Left colon (tissue), 2 donors: ENCODE results near the gene ENO4. TPM values are rescaled to one million over a fixed set of nuclear protein-coding genes. Genes with fewer than 3 reads are reported as not detected.

ENCODE experiments used
- ATAC-seq: fragments of 200-7000 bp; cut with Tn5 transposase; one replicate; pipeline ENCODE4 v1.9.1; 2020; ENCODE audit warnings: mild to moderate bottlenecking, moderate library complexity
- DNase-seq, 2 donors: peaks; one replicate each; pipeline ENCODE4 v3.0.0-alpha.2; 2020
- intact Hi-C, 2 donors: fragments of 100-400 bp; cut with DNase I in 1 of 2; cut with micrococcal nuclease in 1 of 2; formaldehyde crosslinking; loops; one replicate each; pipeline versions ENCODE4 v1.11.2 to v1.14.0; 2022; cut with DNase I, micrococcal nuclease
- total RNA-seq, 2 donors: library from RNA; stranded (reverse); fragmentation: NEBNext Ultra II Directional; extraction: Animal tissue kit (Norgen Biotek cat#: 25700); gene quantifications; one replicate each; pipeline ENCODE4 v1.2.1, GENCODE V29; 2021
- donor health status: DM: no; HTN: no; CAD: no.
- donor health status: DM: yes; HTN: yes; CAD: no.

The ENO4 gene
- total RNA-seq, 2 donors from 2014 or later = 0.37 TPM; not detected in 1

DNA sequence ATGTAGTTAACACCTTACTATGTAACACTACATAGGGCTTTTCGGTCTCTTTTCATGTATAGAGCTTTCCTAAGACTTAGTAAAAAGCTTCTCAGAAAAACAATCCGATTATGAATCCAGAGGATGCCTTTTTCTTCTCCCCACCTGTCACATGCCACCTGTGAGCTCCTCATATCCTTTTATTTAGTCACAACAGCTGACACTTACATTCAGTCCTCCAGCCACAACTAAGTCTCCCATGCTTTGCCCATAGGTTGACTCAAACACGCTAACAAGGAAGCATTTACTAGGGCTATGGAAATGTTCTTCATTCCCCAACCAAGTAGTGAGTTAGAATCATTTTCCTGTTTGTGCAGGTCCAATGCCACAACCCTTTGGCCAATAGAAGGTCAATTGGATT is 7.9 kb downstream of the ENO4 start:
- intact Hi-C loops = no loop called here
- DNase-seq (no peak), ATAC-seq (no peak)

DNA sequence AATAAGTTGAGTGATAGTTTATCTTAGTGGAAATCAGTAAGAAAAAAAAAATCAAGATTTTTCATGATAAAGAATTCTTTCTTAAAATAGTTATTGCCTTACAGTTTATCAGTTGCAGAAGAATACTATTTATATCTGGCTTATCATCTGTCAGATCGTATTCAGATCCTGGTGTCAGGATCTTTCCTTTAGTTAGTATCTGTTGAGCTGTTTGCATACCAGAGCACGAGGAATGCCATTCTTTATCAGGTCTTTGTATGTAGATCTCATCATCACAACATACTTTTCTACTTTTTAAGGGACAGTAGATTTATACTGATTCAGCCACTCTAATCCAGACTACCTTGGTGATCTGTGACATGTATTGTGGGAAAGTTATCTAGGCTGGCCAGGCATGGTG is 12.5 kb downstream of the ENO4 start:
- no peak for ATAC-seq
- no peak for DNase-seq
- intact Hi-C loops = no loop called here

DNA sequence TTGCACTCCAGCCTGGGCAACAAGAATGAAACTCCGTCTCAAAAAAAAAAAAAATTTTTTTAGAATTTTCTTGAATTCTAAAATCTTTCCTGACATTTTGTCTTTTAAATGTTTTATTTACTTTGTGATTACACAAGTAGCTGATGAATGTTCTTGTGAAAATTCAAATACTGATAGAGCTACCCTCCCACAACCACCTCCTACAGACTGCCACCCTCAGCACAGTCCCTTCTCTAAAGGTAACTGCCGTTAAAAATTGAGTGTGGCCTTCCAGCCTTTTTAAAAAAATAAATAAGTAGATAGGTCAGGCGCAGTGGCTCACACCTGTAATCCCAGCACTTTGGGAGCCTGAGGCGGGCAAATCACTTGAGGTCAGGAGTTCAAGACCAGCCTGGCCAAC is 15.1 kb downstream of the ENO4 start:
- DNase-seq (no peak), ATAC-seq (no peak)
- intact Hi-C loops = no loop called here

DNA sequence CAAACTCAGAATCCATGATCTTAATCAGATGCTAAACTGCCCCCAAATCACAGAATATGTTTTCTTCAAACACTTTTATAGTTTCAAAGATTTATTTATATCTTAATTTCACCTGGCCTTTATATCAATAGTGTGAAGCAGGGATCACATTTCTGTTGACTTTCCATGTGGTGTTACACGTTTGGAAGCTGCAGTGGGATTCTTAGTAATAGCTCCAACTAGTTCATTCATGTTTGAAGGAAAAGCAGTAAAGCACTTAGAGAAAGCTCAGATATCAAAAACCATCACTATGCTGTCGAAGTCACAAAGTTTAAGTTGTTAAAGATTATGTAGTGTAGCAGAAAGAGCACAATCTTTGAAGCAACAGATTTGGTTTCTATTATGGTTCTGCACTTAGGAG is 16.8 kb downstream of the ENO4 start:
- intact Hi-C loops = no loop called here
- DNase-seq (no peak), ATAC-seq (no peak)

DNA sequence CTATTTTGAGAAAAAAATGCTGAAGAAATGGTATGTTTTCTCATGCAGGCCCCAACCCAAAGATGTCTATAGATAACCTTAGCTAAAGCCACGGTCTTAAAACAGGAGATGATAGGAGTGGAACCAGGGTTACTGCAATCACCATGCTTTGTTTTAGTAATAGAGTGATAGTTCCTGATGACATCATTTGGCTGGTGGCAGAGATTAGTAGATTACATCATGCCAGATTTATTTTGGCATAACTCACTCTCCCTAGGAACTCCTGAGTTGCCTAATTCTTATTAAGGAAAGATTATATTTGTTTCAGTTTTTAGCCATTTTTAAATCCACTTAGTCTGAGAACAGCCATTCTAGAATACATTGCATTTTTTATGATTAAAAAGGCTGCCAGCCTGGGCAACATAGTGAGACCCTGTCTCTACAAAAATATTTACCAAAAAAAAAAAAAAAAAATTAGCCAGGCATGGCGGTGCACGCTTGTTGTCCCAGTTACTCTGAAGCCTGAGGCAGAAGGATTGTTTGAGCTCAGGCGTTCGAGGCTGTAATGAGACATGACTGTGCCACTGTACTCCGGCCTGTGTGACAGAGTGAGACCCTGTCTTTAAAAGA is 17.8 kb downstream of the ENO4 start:
- ATAC-seq = no peak
- intact Hi-C loops = no loop called here
- DNase-seq = no peak

DNA sequence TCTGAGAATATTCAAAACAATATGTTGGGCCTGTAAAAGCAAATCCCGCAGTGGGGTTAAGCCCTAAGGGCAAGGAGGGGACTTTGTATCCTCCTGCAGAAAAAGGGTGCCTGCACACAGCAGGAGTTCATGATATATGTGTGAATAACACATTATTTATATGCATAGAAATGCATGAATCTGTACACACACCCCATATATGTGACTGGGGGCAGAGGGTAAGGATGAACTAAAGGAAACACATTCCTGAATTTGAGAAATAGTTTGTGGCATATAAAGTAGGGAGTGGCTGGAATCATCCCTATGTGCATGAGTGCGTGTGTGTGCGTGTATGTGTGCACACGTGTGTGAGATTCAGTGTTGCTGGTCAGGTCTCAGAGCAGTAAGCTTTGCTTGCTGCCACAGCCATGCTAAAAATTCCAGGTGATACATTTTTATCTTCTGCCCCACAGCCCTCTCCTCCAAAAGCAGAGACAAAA is 18.9 kb downstream of the ENO4 start:
- DNase-seq = no peak
- intact Hi-C loops = no loop called here
- no peak for ATAC-seq

DNA sequence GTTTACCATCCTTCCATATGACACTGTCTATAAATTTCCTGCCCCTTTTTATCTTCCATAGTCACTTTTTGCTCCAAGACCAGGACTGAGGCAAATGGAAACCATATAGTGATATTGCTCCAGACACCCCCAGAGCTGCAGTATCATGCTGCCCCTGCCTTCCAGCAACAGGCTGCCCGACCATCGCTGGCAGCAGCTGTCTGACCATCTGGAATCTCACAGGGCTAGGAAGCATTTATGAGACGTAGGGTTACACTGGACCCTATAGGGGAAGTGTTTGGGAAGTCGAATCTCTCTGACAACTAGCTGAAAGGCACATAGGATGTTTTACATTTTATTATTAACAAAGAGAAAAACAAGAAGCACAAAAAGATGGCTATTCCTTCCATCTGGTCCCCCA is 19.4 kb downstream of the ENO4 start:
- ATAC-seq (no peak), DNase-seq (no peak)
- intact Hi-C loops = no loop called here

DNA sequence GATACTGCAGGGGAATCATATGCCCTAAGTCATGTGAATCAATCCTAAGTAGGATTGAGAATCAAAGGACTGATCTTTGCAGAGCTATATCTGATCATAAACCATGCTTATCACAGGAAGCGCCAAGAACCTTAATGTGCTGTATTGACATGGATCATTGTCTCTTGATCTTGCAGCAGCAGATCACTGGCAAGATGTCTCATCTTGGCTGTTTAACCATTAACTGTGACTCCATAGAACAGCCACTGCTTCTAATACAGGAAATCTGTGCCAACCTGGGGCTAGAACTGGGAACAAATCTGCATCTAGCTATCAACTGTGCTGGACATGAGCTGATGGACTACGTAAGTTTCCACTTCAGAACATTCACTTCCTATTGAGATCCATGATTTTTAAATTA is 21.6 kb downstream of the ENO4 start:
- intact Hi-C loops = no loop called here
- DNase-seq (no peak), ATAC-seq (peak; percentile 49)

DNA sequence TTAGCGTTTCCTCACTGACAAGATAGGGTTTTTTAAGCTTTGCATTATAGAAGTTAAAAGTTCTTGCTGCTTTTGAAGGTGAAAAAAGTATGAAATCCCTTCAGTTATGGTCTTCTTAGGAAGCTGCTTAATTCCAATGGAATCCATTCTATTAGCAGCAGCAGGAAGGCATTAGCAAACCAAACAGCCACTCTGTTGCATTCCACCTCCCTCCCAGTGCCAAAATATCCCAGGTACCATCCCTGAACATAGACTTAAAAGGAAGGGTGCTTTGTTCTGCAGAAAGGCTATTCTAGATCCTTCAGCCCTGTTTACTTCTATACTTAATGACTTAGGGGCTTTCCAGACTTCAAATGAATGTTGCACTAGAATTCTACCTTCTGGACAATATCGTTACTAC is 23.8 kb downstream of the ENO4 start:
- no peak for DNase-seq
- no peak for ATAC-seq
- intact Hi-C loops = no loop called here

DNA sequence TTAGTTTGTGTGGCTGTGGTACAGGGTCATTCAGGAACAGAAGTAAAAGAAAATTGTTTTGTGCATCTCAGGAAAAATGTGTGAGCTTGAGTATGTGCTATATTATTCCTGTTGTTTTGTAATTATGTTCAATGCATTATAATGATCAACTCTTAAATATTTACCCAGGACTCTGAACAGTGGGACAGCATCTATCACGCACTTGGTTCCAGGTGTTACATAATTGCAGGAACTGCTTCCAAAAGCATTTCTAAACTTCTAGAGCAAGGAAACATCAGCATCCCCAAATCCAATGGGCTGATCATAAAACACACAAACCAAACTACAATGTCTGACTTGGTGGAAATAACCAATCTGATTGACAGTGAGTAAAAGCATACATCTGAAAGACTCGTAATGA is 26.6 kb downstream of the ENO4 start:
- no peak for ATAC-seq
- intact Hi-C loops = no loop called here
- DNase-seq = no peak

DNA sequence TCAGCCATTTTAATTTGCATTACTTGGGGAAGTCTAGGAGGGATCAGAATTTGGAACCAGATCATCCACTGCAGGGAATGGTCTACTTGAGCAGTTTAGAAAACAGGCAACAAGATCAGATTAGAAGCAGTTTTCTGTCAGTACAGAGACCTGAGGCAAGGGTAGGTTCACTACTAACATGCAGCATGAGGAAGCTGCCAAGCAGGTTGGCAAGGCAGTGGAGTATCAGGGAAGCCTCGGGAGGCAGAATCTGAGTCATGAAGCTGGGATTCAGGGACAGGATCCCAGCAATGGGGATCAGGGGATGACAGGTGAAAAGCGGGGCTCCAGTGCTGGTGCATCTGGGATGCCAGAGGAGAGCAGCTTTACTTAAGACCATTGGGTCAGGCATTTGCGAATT is 28.1 kb downstream of the ENO4 start:
- intact Hi-C loops = no loop called here

DNA sequence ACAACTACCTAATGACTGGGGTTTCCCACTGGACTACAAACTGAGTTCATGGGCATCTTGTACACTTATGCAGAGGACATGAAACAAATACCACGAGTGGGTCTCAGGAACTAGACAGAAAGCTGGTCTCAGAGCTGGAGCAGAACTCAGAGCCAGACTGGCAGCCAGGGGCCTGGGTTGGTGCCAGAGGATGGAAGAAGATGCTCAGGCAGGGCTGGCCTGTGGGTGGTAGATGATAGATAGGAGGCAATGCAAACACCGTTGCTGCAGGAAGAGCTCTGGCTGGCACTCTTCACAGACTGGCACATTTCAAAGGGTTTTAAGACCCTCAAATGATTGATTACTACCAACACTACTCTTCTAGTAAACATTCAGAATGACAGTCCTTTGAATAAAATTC is 28.8 kb downstream of the ENO4 start:
- intact Hi-C loops = no loop called here
- ATAC-seq (no peak), DNase-seq (no peak)

More for the DNA sequence above, 28.1 kb downstream of the ENO4 start:
- ATAC-seq (no peak), DNase-seq (no peak)

DNA sequence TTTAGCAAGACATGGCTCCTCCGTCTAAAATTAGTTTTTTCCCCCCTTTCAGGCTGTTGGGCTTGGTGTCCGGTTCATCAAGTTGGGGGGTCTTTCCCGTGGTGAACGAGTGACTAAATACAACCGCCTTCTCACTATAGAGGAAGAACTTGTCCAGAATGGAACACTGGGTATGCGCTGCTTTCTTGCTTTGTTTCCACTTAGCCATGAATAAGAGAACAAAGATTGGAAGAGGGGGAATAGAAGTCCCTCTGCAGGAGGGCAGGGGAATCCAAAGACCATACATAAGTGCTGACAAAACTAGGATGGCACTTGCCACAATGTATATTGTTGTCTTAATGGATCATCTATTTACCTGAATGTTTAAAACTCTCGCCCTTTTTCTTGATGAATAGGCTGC is 30.5 kb downstream of the ENO4 start:
- intact Hi-C loops = no loop called here
- ATAC-seq (no peak), DNase-seq (no peak)

DNA sequence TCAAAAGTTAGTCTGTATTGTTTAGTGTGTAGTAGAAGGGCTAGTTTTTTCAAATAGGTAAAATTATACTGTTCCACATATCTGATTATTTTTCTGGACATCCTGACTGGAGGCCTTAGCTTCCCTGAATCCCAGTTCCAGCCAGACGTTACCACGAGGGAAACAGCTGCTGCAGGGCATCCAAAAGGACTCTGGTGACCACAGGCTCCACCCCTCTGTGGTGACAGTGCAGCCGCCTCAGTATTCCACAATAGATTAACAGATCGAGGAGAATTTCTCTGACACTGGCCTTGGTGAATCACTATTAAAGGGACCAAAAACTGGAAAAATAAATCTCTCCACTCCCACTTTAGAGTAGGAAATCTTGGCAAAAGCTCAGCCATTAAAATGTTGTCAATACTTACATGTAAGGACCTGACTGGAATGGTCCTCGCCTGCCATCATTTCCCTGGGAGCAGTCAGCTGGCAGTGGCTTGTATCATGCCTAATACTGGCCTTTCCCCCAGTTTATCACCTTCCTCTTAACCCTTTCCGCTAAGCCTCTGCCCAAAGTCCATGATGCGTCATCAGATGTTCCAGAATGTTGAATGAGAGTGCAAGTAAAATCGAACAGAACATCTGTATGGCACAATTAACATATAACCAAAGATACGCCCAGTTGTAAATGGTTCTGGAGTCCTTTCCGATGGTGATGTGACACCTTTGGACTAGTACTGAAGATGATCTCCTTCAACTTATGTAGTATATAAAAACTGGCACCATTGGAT is 31.6 kb downstream of the ENO4 start:
- peak; percentile 86 for ATAC-seq
- DNase-seq = no peak
- intact Hi-C loops = no loop called here

DNA sequence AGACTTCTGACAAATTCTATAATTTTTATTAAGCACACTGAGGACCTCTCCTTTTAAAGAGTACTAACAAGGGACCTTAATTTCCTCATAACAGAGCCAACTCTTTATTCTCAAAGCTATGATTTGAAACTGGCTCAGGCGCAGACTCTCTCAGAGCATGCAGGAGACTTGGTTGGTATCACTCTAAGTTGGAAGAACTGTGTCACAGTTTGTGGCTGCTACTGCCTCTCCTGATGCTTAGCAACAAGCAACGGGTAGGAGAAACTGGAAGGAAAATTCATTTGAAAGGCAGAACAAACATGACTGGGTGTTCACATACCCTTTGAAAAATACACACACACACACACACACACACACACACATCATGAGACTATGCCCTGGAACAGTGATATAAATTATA is 33.3 kb downstream of the ENO4 start:
- intact Hi-C loops = no loop called here
- ATAC-seq = no peak
- DNase-seq = no peak

DNA sequence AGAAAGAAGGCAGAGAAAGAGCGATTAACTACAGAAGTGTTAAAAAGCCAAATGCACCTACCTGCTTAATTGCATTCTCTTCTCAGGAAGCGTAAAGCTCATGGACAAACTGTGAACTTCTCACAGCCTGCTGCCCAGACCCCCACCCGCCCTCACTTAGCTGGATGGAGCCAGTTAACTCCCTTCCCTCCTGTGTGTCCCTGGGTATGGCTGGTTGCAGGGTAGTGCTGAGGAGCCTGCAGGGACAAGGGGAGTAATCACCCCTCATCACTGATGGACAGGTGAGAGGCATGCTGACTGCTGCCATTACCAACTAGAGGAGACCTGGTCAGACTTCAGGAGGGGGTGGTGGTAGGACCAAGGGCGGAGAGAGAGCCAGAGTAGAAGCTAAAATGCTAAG is 37.5 kb downstream of the ENO4 start:
- intact Hi-C loops = no loop called here
- DNase-seq (no peak), ATAC-seq (no peak)

DNA sequence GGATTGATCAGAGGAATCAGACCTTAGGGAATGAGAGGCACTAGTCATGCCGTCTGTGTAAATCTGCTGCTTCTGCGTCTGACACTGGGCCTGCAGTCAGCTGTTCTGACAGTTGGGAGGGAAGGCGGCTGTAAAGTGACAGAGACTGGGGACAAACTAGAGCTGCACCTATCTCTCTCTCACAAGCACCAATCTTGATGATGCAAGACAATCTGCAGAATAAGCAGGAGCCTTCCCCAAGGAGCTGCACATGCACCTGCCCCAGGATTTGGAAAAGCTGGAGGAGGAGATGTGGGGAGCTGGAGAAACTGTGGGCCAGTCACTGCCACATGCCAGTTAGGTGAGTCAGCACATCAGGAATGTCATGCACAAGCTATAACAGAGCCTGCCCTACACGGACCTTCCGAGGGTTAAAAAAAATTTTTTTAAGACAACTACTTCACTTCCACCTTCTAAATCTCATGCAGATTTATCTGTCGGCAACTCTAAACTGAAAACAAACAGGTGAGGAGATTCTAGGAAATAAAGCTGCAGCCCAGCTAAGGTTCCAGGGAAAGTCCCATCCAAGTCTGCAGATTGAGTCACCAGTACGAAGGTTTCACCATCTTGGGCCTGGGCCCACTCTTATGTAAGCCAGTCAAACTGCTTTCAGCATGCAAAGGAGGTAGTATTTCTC is 39.2 kb downstream of the ENO4 start:
- DNase-seq = peak; percentile 38 to 69
- peak; percentile 82 for ATAC-seq
- intact Hi-C loops = no loop called here

DNA sequence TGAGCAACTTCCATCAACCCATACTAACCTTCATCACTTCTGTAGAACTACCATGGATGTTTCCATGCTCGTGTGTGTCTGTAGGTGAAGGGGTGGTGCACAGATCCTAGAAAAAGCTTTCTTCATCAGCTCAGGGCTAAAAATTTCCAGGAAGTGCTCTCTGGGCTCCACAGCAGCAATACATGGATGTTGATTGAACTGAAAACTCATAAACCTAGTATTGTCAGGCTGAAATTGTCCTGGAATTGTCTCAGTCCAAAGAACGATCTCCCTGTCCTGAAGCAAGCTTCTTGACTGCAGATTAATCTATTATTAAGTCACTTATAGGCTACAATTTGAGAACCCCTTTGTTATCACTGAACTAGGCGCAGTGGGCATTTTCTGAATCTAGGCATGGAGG is 39.8 kb downstream of the ENO4 start:
- DNase-seq (no peak), ATAC-seq (peak; percentile 73)
- intact Hi-C loops = no loop called here

DNA sequence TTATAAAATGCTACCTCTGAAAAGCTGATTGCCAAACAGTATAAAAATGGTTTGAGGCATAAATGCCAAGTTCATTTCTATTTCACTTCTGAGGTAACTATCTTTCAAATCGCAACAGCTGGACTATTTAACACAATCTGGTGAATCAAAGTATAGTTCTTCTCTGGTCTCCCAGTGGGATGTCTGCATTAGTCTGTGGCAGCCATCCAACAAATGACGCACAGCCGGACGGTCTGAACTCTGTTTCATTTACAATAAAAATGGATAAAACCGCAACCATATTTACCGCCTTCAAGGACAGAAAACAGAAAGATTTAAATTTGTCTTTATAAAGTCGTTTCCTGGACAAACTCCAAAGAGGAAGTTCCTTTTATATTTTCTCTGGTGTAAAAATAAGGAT is 41.9 kb downstream of the ENO4 start:
- peak; percentile 72 to 74 for DNase-seq
- intact Hi-C loops = no loop called here

More for the DNA sequence above, 41.9 kb downstream of the ENO4 start:
- peak; percentile 44 for ATAC-seq
